IMR-90 (cell line): Measurements from ENCODE around the gene RFC2. TPM values are rescaled to one million over a fixed set of nuclear protein-coding genes. Genes with fewer than 3 reads are reported as not detected.
A peak's percentile ranks its signal among the peaks of the same experiment; 100 is the strongest.

Source experiments
- ATAC-seq: fragments of 200-7000 bp; cut with Tn5 transposase; 2 replicates; pipeline ENCODE4 v1.9.1; 2020; ENCODE audit warnings: low read depth, mild to moderate bottlenecking, moderate library complexity
- BruUV-seq: library from RNA; stranded (reverse); fragments of 400-500 nt; replicated peaks from 2 replicates; lab custom pipeline; 2021; lab: Mats Ljungman, UMichigan
- CTCF ChIA-PET: fragments of 300-600 bp; formaldehyde crosslinking; extraction: SDS; loops from one replicate; lab custom pipeline; 2021; ENCODE audit warnings: antibody characterized with exemption; lab: Yijun Ruan, JAX
- POLR2A ChIA-PET: fragments of 300-600 bp; sonication (Branson Sonifier 250); formaldehyde crosslinking; loops from one replicate; lab custom pipeline; 2022; ENCODE audit warnings: antibody characterized with exemption; ENCODE audit not compliant: unreplicated experiment; lab: Charles Lee
- DNase-seq: peaks from one replicate; pipeline ENCODE4 v3.0.0; 2013
- H2AFZ ChIP-seq: replicated peaks from 2 replicates; pipeline ENCODE3; 2013; ENCODE audit warnings: low read length, mild to moderate bottlenecking; ENCODE audit not compliant: poor library complexity
- H2AK5ac ChIP-seq: 2 replicates; pipeline ENCODE4 v1.6.1; 2013; ENCODE audit warnings: low read depth, low read length, inconsistent platforms
- H2AK9ac ChIP-seq: replicated peaks from 2 replicates; pipeline ENCODE3; 2013; ENCODE audit warnings: mild to moderate bottlenecking, low read depth, low read length, moderate library complexity; ENCODE audit not compliant: poor library complexity
- H2BK120ac ChIP-seq: 2 replicates; pipeline ENCODE4 v1.6.1; 2013; ENCODE audit warnings: low read depth, low read length, inconsistent platforms
- H2BK15ac ChIP-seq: 3 replicates; pipeline ENCODE4 v1.6.1; 2013; ENCODE audit warnings: low read depth, low read length, inconsistent platforms
- H2BK20ac ChIP-seq: 2 replicates; pipeline ENCODE4 v1.6.1; 2013; ENCODE audit warnings: low read depth, mild to moderate bottlenecking, inconsistent platforms, low read length, moderate library complexity
- H2BK5ac ChIP-seq: 2 replicates; pipeline ENCODE4 v1.6.1; 2013; ENCODE audit warnings: mild to moderate bottlenecking, low read depth, low read length, inconsistent platforms; ENCODE audit not compliant: poor library complexity, severe bottlenecking
- H3K14ac ChIP-seq: replicated peaks from 2 replicates; pipeline ENCODE4 v1.6.1; 2013; ENCODE audit warnings: low read depth, low read length, inconsistent platforms
- H3K18ac ChIP-seq: 2 replicates; pipeline ENCODE4 v1.6.1; 2013; ENCODE audit warnings: low read depth, low read length, control low read depth
- H3K23ac ChIP-seq: 2 replicates; pipeline ENCODE4 v1.6.1; 2013; ENCODE audit warnings: low read depth, low read length, inconsistent platforms
- H3K27ac ChIP-seq: 2 replicates; pipeline ENCODE4 v1.5.1; 2013; ENCODE audit warnings: mild to moderate bottlenecking, control low read depth, low read length; ENCODE audit not compliant: insufficient read depth
- H3K27me3 ChIP-seq: 2 replicates; pipeline ENCODE4 v1.6.1; 2013; ENCODE audit warnings: low read length; ENCODE audit not compliant: control insufficient read depth, insufficient read depth
- H3K36me3 ChIP-seq: 2 replicates; pipeline ENCODE4 v1.6.1; 2013; ENCODE audit warnings: low read length, mixed read lengths; ENCODE audit not compliant: control insufficient read depth, insufficient read depth
- H3K4ac ChIP-seq: 2 replicates; pipeline ENCODE4 v1.6.1; 2013; ENCODE audit warnings: low read depth, low read length, inconsistent platforms
- H3K4me1 ChIP-seq: 2 replicates; pipeline ENCODE4 v1.6.1; 2013; ENCODE audit warnings: low read length, mixed read lengths; ENCODE audit not compliant: control insufficient read depth, insufficient read depth
- H3K4me2 ChIP-seq: 2 replicates; pipeline ENCODE4 v1.6.1; 2013; ENCODE audit warnings: low read depth, mild to moderate bottlenecking, control low read depth, low read length, moderate library complexity
- H3K4me3 ChIP-seq: 2 replicates; pipeline ENCODE4 v1.5.1; 2013; ENCODE audit warnings: low read depth, mild to moderate bottlenecking, control low read depth, low read length, moderate library complexity; ENCODE audit not compliant: insufficient read depth
- H3K56ac ChIP-seq: 2 replicates; pipeline ENCODE4 v1.6.1; 2013; ENCODE audit warnings: low read length, inconsistent platforms; ENCODE audit not compliant: insufficient read depth; ENCODE audit errors: extremely low read depth
- H3K79me1 ChIP-seq, 2 experiments: 2 replicates each; pipeline ENCODE4 v1.6.1; 2013; ENCODE audit warnings: low read length in 2 of 2, inconsistent platforms in 1 of 2, low read depth in 1 of 2
- H3K9ac ChIP-seq: 2 replicates; pipeline ENCODE4 v1.6.1; 2013; ENCODE audit warnings: low read depth, low read length, control low read depth
- H3K9me1 ChIP-seq: 2 replicates; pipeline ENCODE4 v1.6.1; 2013; ENCODE audit warnings: low read length, inconsistent platforms; ENCODE audit not compliant: insufficient read depth
- H3K9me3 ChIP-seq: 2 replicates; pipeline ENCODE4 v1.6.1; 2013; ENCODE audit warnings: low read length; ENCODE audit not compliant: control insufficient read depth, insufficient read depth
- H4K20me1 ChIP-seq: 2 replicates; pipeline ENCODE4 v1.6.1; 2013; ENCODE audit warnings: low read length, inconsistent platforms; ENCODE audit not compliant: insufficient read depth
- H4K5ac ChIP-seq: 2 replicates; pipeline ENCODE4 v1.6.1; 2013; ENCODE audit warnings: mild to moderate bottlenecking, low read depth, low read length, control low read depth
- H4K8ac ChIP-seq, 2 experiments: 2 replicates each; pipeline ENCODE4 v1.6.1; 2013; ENCODE audit warnings: low read depth in 2 of 2, low read length in 2 of 2, control low read depth in 1 of 2, inconsistent platforms in 1 of 2
- H4K91ac ChIP-seq: 2 replicates; pipeline ENCODE4 v1.6.1; 2013; ENCODE audit warnings: low read depth, low read length, inconsistent platforms; ENCODE audit not compliant: insufficient read depth
- BHLHE40 ChIP-seq: fragments of 150-350 bp; IDR thresholded peaks from 2 replicates; pipeline ENCODE4 v1.6.1; 2016; ENCODE audit warnings: mild to moderate bottlenecking, low read depth, low read length
- CEBPB ChIP-seq: IDR thresholded peaks from 2 replicates; pipeline ENCODE4 v1.6.1; 2012; ENCODE audit warnings: low read depth, low read length, improper control_type of control experiment
- CHD1 ChIP-seq: IDR thresholded peaks from 2 replicates; pipeline ENCODE4 v1.6.1; 2012; ENCODE audit warnings: low read depth, low read length, improper control_type of control experiment
- FOS ChIP-seq: fragments of 150-350 bp; IDR thresholded peaks from 2 replicates; pipeline ENCODE4 v1.6.1; 2016; ENCODE audit warnings: low read depth, low read length
- MAFK ChIP-seq: IDR thresholded peaks from 2 replicates; pipeline ENCODE4 v1.6.1; 2012; ENCODE audit warnings: low read depth, low read length, improper control_type of control experiment
- MAZ ChIP-seq: IDR thresholded peaks from 2 replicates; pipeline ENCODE4 v1.6.1; 2012; ENCODE audit warnings: low read depth, mild to moderate bottlenecking, low read length, improper control_type of control experiment, moderate library complexity, borderline replicate concordance
- NFE2L2 ChIP-seq: fragments of 150-350 bp; IDR thresholded peaks from 2 replicates; pipeline ENCODE4 v1.6.1; 2016; ENCODE audit warnings: low read depth, mild to moderate bottlenecking, low read length
- POLR2A ChIP-seq: IDR thresholded peaks from 2 replicates; pipeline ENCODE4 v1.6.1; 2012; ENCODE audit warnings: mild to moderate bottlenecking, low read depth, low read length
- RAD21 ChIP-seq: IDR thresholded peaks from 2 replicates; pipeline ENCODE4 v1.6.1; 2012; ENCODE audit warnings: low read length, improper control_type of control experiment
- RCOR1 ChIP-seq: IDR thresholded peaks from 2 replicates; pipeline ENCODE4 v1.6.1; 2012; ENCODE audit warnings: mild to moderate bottlenecking, low read length, improper control_type of control experiment; ENCODE audit not compliant: insufficient replicate concordance
- RFX5 ChIP-seq: IDR thresholded peaks from 2 replicates; pipeline ENCODE4 v1.8.0; 2012; ENCODE audit warnings: low read depth, mild to moderate bottlenecking, low read length, moderate library complexity
- whole genome bisulfite sequencing, 2 experiments: methylation state at CpG; one replicate each; pipeline versions ENCODE4 v1.1.5 to v1.1.7; 2013; ENCODE audit warnings: missing lambda C conversion rate in 2 of 2; ENCODE audit not compliant: insufficient read length in 1 of 2; ENCODE audit errors: extremely low coverage in 2 of 2; 5-methylcytosine and 5-hydroxymethylcytosine counted together
- dilution Hi-C: fragments of 300-500 bp; cut with HindIII; formaldehyde crosslinking; loops from one replicate; pipeline ENCODE4 v1.14.3; 2018; ENCODE audit warnings: low sequenced_read_pairs; ENCODE audit not compliant: unreplicated experiment
- in situ Hi-C: fragments of 300-500 bp; cut with MboI; formaldehyde crosslinking; loops from 3 replicates; pipeline ENCODE4 v1.14.3; 2019; ENCODE audit warnings: low sequenced_read_pairs, inconsistent platforms, mixed read lengths
- intact Hi-C: fragments of 100-400 bp; cut with micrococcal nuclease; formaldehyde crosslinking; loops from 2 replicates; pipeline ENCODE4 v1.10.0; 2022
- polyA plus RNA-seq, 3 experiments: library from polyadenylated mRNA; depleted of rRNA; stranded (reverse); fragments of >200 nt; gene quantifications; 2 replicates each; pipeline ENCODE4 v1.2.3, GENCODE V29; 2012; ENCODE audit warnings: low replicate concordance in 1 of 3
- total RNA-seq: library from RNA; depleted of rRNA; stranded (reverse); fragments of >200 nt; gene quantifications from 2 replicates; pipeline ENCODE4 v1.2.3, GENCODE V29; 2012
- TF ChIP-seq, protein P1 (sequence below): conservative IDR thresholded peaks from 2 replicates; pipeline ENCODE4 v1.5.1; 2012; ENCODE audit warnings: mild to moderate bottlenecking, low read depth, low read length, improper control_type of control experiment
- TF ChIP-seq, protein P2 (sequence below): fragments of 150-350 bp; IDR thresholded peaks from 2 replicates; pipeline ENCODE4 v1.6.1; 2016; ENCODE audit warnings: low read depth, mild to moderate bottlenecking, low read length, moderate library complexity, borderline replicate concordance
- TF ChIP-seq, protein P3 (sequence below): fragments of 150-350 bp; IDR thresholded peaks from 2 replicates; pipeline ENCODE4 v1.6.1; 2017; ENCODE audit warnings: mild to moderate bottlenecking, antibody characterized with exemption, low read length, low read depth

The RFC2 gene
- total and polyA plus RNA-seq, 2 of the 4 experiments (the other 2 are of a cell fraction) = 25.2 to 37.8 TPM

DNA sequence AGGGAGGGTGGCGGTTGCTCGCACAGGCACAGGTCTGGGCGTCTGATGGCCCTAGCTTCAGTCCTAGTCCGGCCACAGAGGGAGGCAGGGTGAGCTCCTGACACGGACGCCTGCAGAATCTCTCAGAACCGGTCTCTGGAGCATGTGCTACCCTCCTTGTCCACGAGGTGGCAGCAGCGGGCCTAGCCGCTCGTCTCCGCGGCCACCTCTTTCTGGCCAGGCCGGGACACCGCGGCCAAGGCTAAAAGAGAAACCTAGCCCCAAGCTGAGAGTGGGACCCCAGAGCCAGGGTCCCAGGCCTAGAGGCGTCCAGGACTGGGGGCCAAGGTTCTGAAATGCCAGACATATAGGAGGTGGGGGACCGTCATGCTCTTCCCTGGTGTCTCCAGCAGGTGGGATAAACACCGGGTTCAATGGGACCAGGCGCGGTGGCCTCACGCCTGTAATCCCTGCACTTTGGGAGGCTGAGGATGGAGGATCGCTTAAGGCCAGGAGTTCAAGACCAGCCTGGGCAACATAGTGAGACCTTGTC lies 47.5 kb downstream of the RFC2 start:
- H2BK20ac ChIP-seq = 0 out of 2 replicates have a peak overlapping the region, but pooled peaks have one; percentile 57
- intact Hi-C loops = loop anchor here (1.0 to 5.0 kb wide), 4 partner anchors 86 to 356 kb away; no protein-coding TSS in a partner anchor
- H3K4me3 ChIP-seq = no peak overlapping the region
- in situ Hi-C loops = loop anchor here (5.0 to 25.0 kb wide), 3 partner anchors 196 to 356 kb away; partner anchors contain the start of gene TMEM270
- peak; percentile 57 for DNase-seq
- H2BK5ac ChIP-seq = no peak overlapping the region
- H3K56ac ChIP-seq = no peak overlapping the region
- ATAC-seq = peak; percentile 90
- H3K4me1 ChIP-seq = peaks cover 4% of the 10 kb centered on the region; the same call in 1 of the 2 replicates
- no peak overlapping the region for H3K14ac ChIP-seq
- no peak overlapping the region for H3K18ac ChIP-seq
- H4K20me1 ChIP-seq = 0 out of 2 replicates have a peak, but pooled peaks cover 3% of the 10 kb centered on the region
- no peaks in the 10 kb centered on the region for H3K79me1 ChIP-seq
- peak overlapping the region in 1 of 2 experiments; percentile 57; a peak in 1 of 4 replicates for H4K8ac ChIP-seq
- dilution Hi-C loops = no loop called here
- no TSS peak for BruUV-seq
- H3K27me3 ChIP-seq = no peaks in the 10 kb centered on the region
- H2BK120ac ChIP-seq = no peak overlapping the region
- no peaks in the 10 kb centered on the region for H3K9me3 ChIP-seq
- H3K9me1 ChIP-seq = no peaks in the 10 kb centered on the region
- H4K91ac ChIP-seq = peak overlapping the region; percentile 16; the same call in 1 of the 2 replicates
- H2AK9ac ChIP-seq = peak overlapping the region; percentile 17
- no peaks in the 10 kb centered on the region for H3K36me3 ChIP-seq
- 0 out of 2 replicates have a peak overlapping the region, but pooled peaks have one; percentile 39 for H3K4ac ChIP-seq
- H2AK5ac ChIP-seq = peak overlapping the region; percentile 41; the same call in 1 of the 2 replicates
- no peak overlapping the region; the same call in 2 of the 3 replicates for H2BK15ac ChIP-seq
- peak overlapping the region; percentile 64 for H3K4me2 ChIP-seq
- CTCF ChIA-PET = interaction anchor here (0.6 to 2.6 kb wide), 12 partner anchors 28 to 384 kb away, joined by 3 to 20 read pairs (median 4); partner anchors contain the start of gene CLIP2
- H2AFZ ChIP-seq = peak overlapping the region; percentile 95
- 57% methylated on average over 7 of the region's 23 CpGs; no CpG with 5 or more reads in 1 of the 2 experiments for WGBS, 2 experiments
- H3K9ac ChIP-seq = no peak overlapping the region; the same call in 1 of the 2 replicates
- POLR2A ChIA-PET = interaction anchor here (0.5 to 0.8 kb wide), 3 partner anchors 16 to 194 kb away, joined by 4 to 10 read pairs (median 4); no protein-coding TSS in a partner anchor
- no peak overlapping the region for H3K23ac ChIP-seq
- no peak overlapping the region for H4K5ac ChIP-seq
- no peak overlapping the region for H3K27ac ChIP-seq
- TF ChIP-seq FOS (no peak), RCOR1 (no peak), RAD21 (peak; percentile 93), NFE2L2 (no peak), CHD1 (no peak), MAFK (no peak), BHLHE40 (no peak), CEBPB (no peak), POLR2A (peak; percentile 46; the same call in 1 of the 2 replicates), MAZ (peak; percentile 22; the same call in 1 of the 2 replicates), RFX5 (no peak)
- TF ChIP-seq, protein P1, sequence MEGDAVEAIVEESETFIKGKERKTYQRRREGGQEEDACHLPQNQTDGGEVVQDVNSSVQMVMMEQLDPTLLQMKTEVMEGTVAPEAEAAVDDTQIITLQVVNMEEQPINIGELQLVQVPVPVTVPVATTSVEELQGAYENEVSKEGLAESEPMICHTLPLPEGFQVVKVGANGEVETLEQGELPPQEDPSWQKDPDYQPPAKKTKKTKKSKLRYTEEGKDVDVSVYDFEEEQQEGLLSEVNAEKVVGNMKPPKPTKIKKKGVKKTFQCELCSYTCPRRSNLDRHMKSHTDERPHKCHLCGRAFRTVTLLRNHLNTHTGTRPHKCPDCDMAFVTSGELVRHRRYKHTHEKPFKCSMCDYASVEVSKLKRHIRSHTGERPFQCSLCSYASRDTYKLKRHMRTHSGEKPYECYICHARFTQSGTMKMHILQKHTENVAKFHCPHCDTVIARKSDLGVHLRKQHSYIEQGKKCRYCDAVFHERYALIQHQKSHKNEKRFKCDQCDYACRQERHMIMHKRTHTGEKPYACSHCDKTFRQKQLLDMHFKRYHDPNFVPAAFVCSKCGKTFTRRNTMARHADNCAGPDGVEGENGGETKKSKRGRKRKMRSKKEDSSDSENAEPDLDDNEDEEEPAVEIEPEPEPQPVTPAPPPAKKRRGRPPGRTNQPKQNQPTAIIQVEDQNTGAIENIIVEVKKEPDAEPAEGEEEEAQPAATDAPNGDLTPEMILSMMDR = peak; percentile 91
- TF ChIP-seq, protein P2, sequence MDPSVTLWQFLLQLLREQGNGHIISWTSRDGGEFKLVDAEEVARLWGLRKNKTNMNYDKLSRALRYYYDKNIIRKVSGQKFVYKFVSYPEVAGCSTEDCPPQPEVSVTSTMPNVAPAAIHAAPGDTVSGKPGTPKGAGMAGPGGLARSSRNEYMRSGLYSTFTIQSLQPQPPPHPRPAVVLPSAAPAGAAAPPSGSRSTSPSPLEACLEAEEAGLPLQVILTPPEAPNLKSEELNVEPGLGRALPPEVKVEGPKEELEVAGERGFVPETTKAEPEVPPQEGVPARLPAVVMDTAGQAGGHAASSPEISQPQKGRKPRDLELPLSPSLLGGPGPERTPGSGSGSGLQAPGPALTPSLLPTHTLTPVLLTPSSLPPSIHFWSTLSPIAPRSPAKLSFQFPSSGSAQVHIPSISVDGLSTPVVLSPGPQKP = no peak
- TF ChIP-seq, protein P3, sequence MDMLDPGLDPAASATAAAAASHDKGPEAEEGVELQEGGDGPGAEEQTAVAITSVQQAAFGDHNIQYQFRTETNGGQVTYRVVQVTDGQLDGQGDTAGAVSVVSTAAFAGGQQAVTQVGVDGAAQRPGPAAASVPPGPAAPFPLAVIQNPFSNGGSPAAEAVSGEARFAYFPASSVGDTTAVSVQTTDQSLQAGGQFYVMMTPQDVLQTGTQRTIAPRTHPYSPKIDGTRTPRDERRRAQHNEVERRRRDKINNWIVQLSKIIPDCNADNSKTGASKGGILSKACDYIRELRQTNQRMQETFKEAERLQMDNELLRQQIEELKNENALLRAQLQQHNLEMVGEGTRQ = no peak
